Karpas-422 (cell line): Measurements from ENCODE around the gene TCF7L2. TPM values are rescaled to one million over a fixed set of nuclear protein-coding genes. Genes with fewer than 3 reads are reported as not detected.

Source experiments
- DNase-seq: peaks from one replicate; pipeline ENCODE4 v3.0.0-alpha.2; 2015
- H2AFZ ChIP-seq: fragments of 200-600 bp; sonication (generic); 2 replicates; pipeline ENCODE4 v1.6.1; 2014; ENCODE audit warnings: antibody characterized with exemption, low read length, mixed read lengths
- H3K27ac ChIP-seq: fragments of 200-600 bp; sonication (generic); 2 replicates; pipeline ENCODE4 v1.5.1; 2014; ENCODE audit warnings: mild to moderate bottlenecking, low read length, moderate library complexity
- H3K27me3 ChIP-seq: fragments of 200-600 bp; sonication (generic); 2 replicates; pipeline ENCODE4 v1.6.1; 2014; ENCODE audit warnings: low read length, mixed read lengths
- H3K36me3 ChIP-seq: fragments of 200-600 bp; sonication (generic); 2 replicates; pipeline ENCODE4 v1.6.1; 2014; ENCODE audit warnings: low read length, mixed read lengths; ENCODE audit not compliant: insufficient read depth
- H3K4me1 ChIP-seq: fragments of 200-600 bp; sonication (generic); 2 replicates; pipeline ENCODE4 v1.6.1; 2014; ENCODE audit warnings: mild to moderate bottlenecking, low read length, mixed read lengths
- H3K4me2 ChIP-seq: fragments of 200-600 bp; sonication (generic); 2 replicates; pipeline ENCODE4 v1.6.1; 2014; ENCODE audit warnings: low read length, low read depth, mild to moderate bottlenecking; ENCODE audit not compliant: poor library complexity, severe bottlenecking
- H3K4me3 ChIP-seq: fragments of 200-600 bp; sonication (generic); 2 replicates; pipeline ENCODE4 v1.5.1; 2014; ENCODE audit warnings: mild to moderate bottlenecking, antibody characterized with exemption, low read length, mixed read lengths
- H3K79me2 ChIP-seq: fragments of 200-600 bp; sonication (generic); 2 replicates; pipeline ENCODE4 v1.6.1; 2014; ENCODE audit warnings: mild to moderate bottlenecking, low read length, mixed read lengths
- H3K9ac ChIP-seq: fragments of 200-600 bp; sonication (generic); 2 replicates; pipeline ENCODE4 v1.6.0; 2014; ENCODE audit warnings: low read length
- H3K9me2 ChIP-seq: fragments of 200-600 bp; sonication (generic), shearing (Covaris generic); replicated peaks from 2 replicates; pipeline ENCODE4 v1.6.0; 2014; ENCODE audit warnings: mild to moderate bottlenecking, low read length, moderate library complexity; ENCODE audit not compliant: insufficient read depth
- H3K9me3 ChIP-seq: fragments of 300-700, 200-600 bp; sonication (generic); 2 replicates; pipeline ENCODE4 v1.6.1; 2014; ENCODE audit warnings: low read length, mixed read lengths
- H4K20me1 ChIP-seq: fragments of 200-600 bp; sonication (generic); 2 replicates; pipeline ENCODE4 v1.6.1; 2014; ENCODE audit warnings: mild to moderate bottlenecking, antibody characterized with exemption, low read length, low read depth; ENCODE audit not compliant: insufficient read depth
- total RNA-seq: library from RNA; depleted of rRNA; stranded (reverse); fragments of >200 nt; shearing (Covaris generic); gene quantifications from 2 replicates; pipeline ENCODE4 v1.2.3, GENCODE V29; 2014; ENCODE audit warnings: low replicate concordance

The TCF7L2 gene
- total RNA-seq, 1 experiment from 2014 or later: not detected

GRCh38 chr10:113020838-113021237 lies 70.8 kb downstream of the TCF7L2 start:
- no peak for DNase-seq
- Histone ChIP-seq H4K20me1 (no peaks in the 10 kb centered on the region), H3K79me2 (no peaks in the 10 kb centered on the region), H3K9me3 (no peaks in the 10 kb centered on the region), H3K9ac (no peak overlapping the region), H3K4me1 (no peaks in the 10 kb centered on the region), H3K4me3 (no peak overlapping the region), H3K27ac (no peak overlapping the region), H3K4me2 (no peak overlapping the region), H2AFZ (no peak overlapping the region), H3K36me3 (no peaks in the 10 kb centered on the region), H3K9me2 (no peaks in the 10 kb centered on the region), H3K27me3 (no peaks in the 10 kb centered on the region)

- Histone ChIP-seq H3K4me2 (no peak overlapping the region), H3K9me3 (no peaks in the 10 kb centered on the region), H3K4me3 (no peak overlapping the region), H3K36me3 (no peaks in the 10 kb centered on the region), H3K27ac (no peak overlapping the region), H3K9me2 (no peaks in the 10 kb centered on the region), H3K9ac (no peak overlapping the region), H2AFZ (no peak overlapping the region), H4K20me1 (no peaks in the 10 kb centered on the region), H3K4me1 (no peaks in the 10 kb centered on the region), H3K27me3 (no peaks in the 10 kb centered on the region), H3K79me2 (no peaks in the 10 kb centered on the region)
- no peak for DNase-seq
Observed at GRCh38 chr10:113021268-113022040, 71.4 kb downstream of the TCF7L2 start.

- no peak for DNase-seq
- H3K27ac ChIP-seq: no peak overlapping the region
- H2AFZ ChIP-seq: no peak overlapping the region
- no peak overlapping the region for H3K4me3 ChIP-seq
- H3K9me2 ChIP-seq: no peaks in the 10 kb centered on the region
- H3K9me3 ChIP-seq: no peaks in the 10 kb centered on the region
- no peaks in the 10 kb centered on the region for H3K36me3 ChIP-seq
- no peaks in the 10 kb centered on the region for H4K20me1 ChIP-seq
- no peaks in the 10 kb centered on the region for H3K27me3 ChIP-seq
- no peak overlapping the region for H3K4me2 ChIP-seq
- H3K79me2 ChIP-seq: no peaks in the 10 kb centered on the region
- no peak overlapping the region for H3K9ac ChIP-seq
- no peaks in the 10 kb centered on the region for H3K4me1 ChIP-seq
Observed at GRCh38 chr10:113022265-113022664, 72.2 kb downstream of the TCF7L2 start.

GRCh38 chr10:113023017-113023416 lies 73.0 kb downstream of the TCF7L2 start:
- no peak overlapping the region for H3K4me3 ChIP-seq
- no peaks in the 10 kb centered on the region for H3K27me3 ChIP-seq
- no peak overlapping the region for H3K27ac ChIP-seq
- H3K4me2 ChIP-seq: no peak overlapping the region
- H3K4me1 ChIP-seq: no peaks in the 10 kb centered on the region
- no peaks in the 10 kb centered on the region for H3K36me3 ChIP-seq
- DNase-seq: no peak
- H3K79me2 ChIP-seq: no peaks in the 10 kb centered on the region
- no peaks in the 10 kb centered on the region for H4K20me1 ChIP-seq
- H3K9me3 ChIP-seq: no peaks in the 10 kb centered on the region
- no peak overlapping the region for H3K9ac ChIP-seq
- no peaks in the 10 kb centered on the region for H3K9me2 ChIP-seq
- H2AFZ ChIP-seq: no peak overlapping the region

- H3K4me2 ChIP-seq: no peak overlapping the region
- H3K27me3 ChIP-seq: no peaks in the 10 kb centered on the region
- no peak overlapping the region for H2AFZ ChIP-seq
- no peaks in the 10 kb centered on the region for H3K79me2 ChIP-seq
- H3K9ac ChIP-seq: no peak overlapping the region
- H3K9me3 ChIP-seq: no peaks in the 10 kb centered on the region
- H3K36me3 ChIP-seq: no peaks in the 10 kb centered on the region
- H4K20me1 ChIP-seq: no peaks in the 10 kb centered on the region
- no peaks in the 10 kb centered on the region for H3K4me1 ChIP-seq
- H3K9me2 ChIP-seq: no peaks in the 10 kb centered on the region
- no peak overlapping the region for H3K27ac ChIP-seq
- no peak for DNase-seq
- no peak overlapping the region for H3K4me3 ChIP-seq
Observed at GRCh38 chr10:113024930-113025329, 74.9 kb downstream of the TCF7L2 start.

- no peaks in the 10 kb centered on the region for H3K36me3 ChIP-seq
- no peaks in the 10 kb centered on the region for H3K9me2 ChIP-seq
- no peak overlapping the region for H3K4me3 ChIP-seq
- H3K79me2 ChIP-seq: no peaks in the 10 kb centered on the region
- H3K27me3 ChIP-seq: no peaks in the 10 kb centered on the region
- H3K27ac ChIP-seq: no peak overlapping the region
- no peaks in the 10 kb centered on the region for H3K9me3 ChIP-seq
- H3K4me2 ChIP-seq: no peak overlapping the region
- no peak overlapping the region for H3K9ac ChIP-seq
- H2AFZ ChIP-seq: no peak overlapping the region
- H4K20me1 ChIP-seq: no peaks in the 10 kb centered on the region
- DNase-seq: no peak
- H3K4me1 ChIP-seq: no peaks in the 10 kb centered on the region
Observed at GRCh38 chr10:113025487-113025886, 75.4 kb downstream of the TCF7L2 start.

GRCh38 chr10:113026679-113027078 lies 76.6 kb downstream of the TCF7L2 start:
- no peaks in the 10 kb centered on the region for H3K4me1 ChIP-seq
- no peak overlapping the region for H2AFZ ChIP-seq
- no peak for DNase-seq
- no peaks in the 10 kb centered on the region for H4K20me1 ChIP-seq
- no peaks in the 10 kb centered on the region for H3K9me3 ChIP-seq
- no peaks in the 10 kb centered on the region for H3K79me2 ChIP-seq
- H3K27me3 ChIP-seq: no peaks in the 10 kb centered on the region
- H3K36me3 ChIP-seq: no peaks in the 10 kb centered on the region
- no peak overlapping the region for H3K27ac ChIP-seq
- no peak overlapping the region for H3K4me3 ChIP-seq
- no peak overlapping the region for H3K4me2 ChIP-seq
- no peaks in the 10 kb centered on the region for H3K9me2 ChIP-seq
- no peak overlapping the region for H3K9ac ChIP-seq

GRCh38 chr10:113027230-113027573 lies 77.2 kb downstream of the TCF7L2 start:
- H3K9ac ChIP-seq: no peak overlapping the region
- no peak overlapping the region for H3K4me3 ChIP-seq
- no peak overlapping the region for H2AFZ ChIP-seq
- no peak overlapping the region for H3K27ac ChIP-seq
- no peaks in the 10 kb centered on the region for H3K27me3 ChIP-seq
- no peak overlapping the region for H3K4me2 ChIP-seq
- no peaks in the 10 kb centered on the region for H3K9me3 ChIP-seq
- H3K36me3 ChIP-seq: no peaks in the 10 kb centered on the region
- H3K79me2 ChIP-seq: no peaks in the 10 kb centered on the region
- no peak for DNase-seq
- H3K4me1 ChIP-seq: no peaks in the 10 kb centered on the region
- no peaks in the 10 kb centered on the region for H3K9me2 ChIP-seq
- no peaks in the 10 kb centered on the region for H4K20me1 ChIP-seq
